Gastroesophageal sphincter (tissue), 3 donors: ENCODE measurements around the gene NDUFA9.

ENCODE experiments used
- CTCF ChIP-seq, 4 experiments: fragments of 200-600 bp in 2 of 4; fragments of 450-650 bp in 2 of 4; sonication (generic) in 1 of 4; IDR thresholded peaks; one replicate each; pipeline ENCODE4 v1.5.1; 2017 to 2019; ENCODE audit warnings: antibody characterized with exemption in 4 of 4, mild to moderate bottlenecking in 2 of 4, moderate library complexity in 2 of 4
- EP300 ChIP-seq: sonication (generic); formaldehyde crosslinking; IDR thresholded peaks from one replicate; pipeline ENCODE4 v1.6.1; 2017; ENCODE audit warnings: antibody characterized with exemption, mild to moderate bottlenecking
- POLR2A ChIP-seq, 2 donors: fragments of 450-650 bp; IDR thresholded peaks; one replicate each; pipeline ENCODE4 v1.6.1; 2017; ENCODE audit warnings: antibody characterized with exemption in 2 of 2, mild to moderate bottlenecking in 2 of 2, moderate library complexity in 1 of 2
- POLR2AphosphoS5 ChIP-seq: sonication (generic); formaldehyde crosslinking; IDR thresholded peaks from one replicate; pipeline ENCODE4 v1.6.1; 2017; ENCODE audit warnings: antibody characterized with exemption

GRCh38 chr12:4626543-4626942 is 22.4 kb upstream of the NDUFA9 start:
- TF ChIP-seq CTCF (IDR thresholded peaks at IDR 0.05) (no peak), POLR2AphosphoS5 (no peak), EP300 (no peak), POLR2A (IDR thresholded peaks at IDR 0.05) (no peak)
